Natural killer cell treated with Interleukin-12 subunit alpha and Interleukin-12 subunit beta and Interleukin-15 and Interleukin-18, amount 100 ng/mL, for 72 hours (primary cell): Measurements from ENCODE around the gene WDR89. TPM values are rescaled to one million over a fixed set of nuclear protein-coding genes. Genes with fewer than 3 reads are reported as not detected.
"Not testable (repeated sequence)": the region's sequence is repeated elsewhere in the genome, so short reads cannot be mapped to it uniquely, and the experiment has no call there.

Experiments
- ATAC-seq, 2 donors: fragments of 150-1000 bp; cut with Tn5 transposase in 1 of 2; sonication (Bioruptor Pico), chemical (Tn5 transposase) in 1 of 2; 2 replicates each; pipeline ENCODE4 v1.10.0; 2021
- DNase-seq: peaks from one replicate; pipeline ENCODE4 v3.0.0; 2022; ENCODE audit warnings: low spot score
- H3K27ac Mint-ChIP-seq, 2 donors: 1 replicate in 1 of 2; 2 replicates in 1 of 2; pipeline ENCODE4 v1.8.0; 2022; ENCODE audit warnings: mixed read lengths in 2 of 2, mild to moderate bottlenecking in 1 of 2, moderate library complexity in 1 of 2
- H3K27me3 Mint-ChIP-seq, 2 donors: 1 replicate in 1 of 2; 2 replicates in 1 of 2; pipeline ENCODE4 v1.8.0; 2022; ENCODE audit warnings: mixed read lengths in 2 of 2
- H3K36me3 Mint-ChIP-seq: one replicate; pipeline ENCODE4 v1.8.0; 2022; ENCODE audit warnings: mixed read lengths
- H3K4me1 Mint-ChIP-seq, 2 donors: 1 replicate in 1 of 2; 2 replicates in 1 of 2; pipeline ENCODE4 v1.8.0; 2022; ENCODE audit warnings: low read depth in 2 of 2, mixed read lengths in 2 of 2, mild to moderate bottlenecking in 1 of 2
- H3K4me3 Mint-ChIP-seq: one replicate; pipeline ENCODE4 v1.8.0; 2022; ENCODE audit warnings: mixed read lengths
- H3K9me3 Mint-ChIP-seq: 2 replicates; pipeline ENCODE4 v1.8.0; 2022; ENCODE audit warnings: mixed read lengths
- total RNA-seq, 2 donors: library from RNA; stranded (reverse); gene quantifications; one replicate each; pipeline ENCODE4 v1.2.3, GENCODE V29; 2022

WDR89 gene
- total RNA-seq, 2 donors from 2014 or later = 22.3 to 22.7 TPM

- ATAC-seq (no peak), DNase-seq (no peak)
- peaks cover 41% of the 10 kb centered on the region for H3K36me3 Mint-ChIP-seq
- no peak overlapping the region for H3K27ac Mint-ChIP-seq
- peaks cover 4 to 9% of the 10 kb centered on the region in 2 donors for H3K4me1 Mint-ChIP-seq
- no peaks in the 10 kb centered on the region for H3K27me3 Mint-ChIP-seq
- H3K4me3 Mint-ChIP-seq = no peak overlapping the region
- peaks cover 3% of the 10 kb centered on the region for H3K9me3 Mint-ChIP-seq
Measured at GRCh38 chr14:63598807-63599206, 42.9 kb downstream of the WDR89 start.

DNA sequence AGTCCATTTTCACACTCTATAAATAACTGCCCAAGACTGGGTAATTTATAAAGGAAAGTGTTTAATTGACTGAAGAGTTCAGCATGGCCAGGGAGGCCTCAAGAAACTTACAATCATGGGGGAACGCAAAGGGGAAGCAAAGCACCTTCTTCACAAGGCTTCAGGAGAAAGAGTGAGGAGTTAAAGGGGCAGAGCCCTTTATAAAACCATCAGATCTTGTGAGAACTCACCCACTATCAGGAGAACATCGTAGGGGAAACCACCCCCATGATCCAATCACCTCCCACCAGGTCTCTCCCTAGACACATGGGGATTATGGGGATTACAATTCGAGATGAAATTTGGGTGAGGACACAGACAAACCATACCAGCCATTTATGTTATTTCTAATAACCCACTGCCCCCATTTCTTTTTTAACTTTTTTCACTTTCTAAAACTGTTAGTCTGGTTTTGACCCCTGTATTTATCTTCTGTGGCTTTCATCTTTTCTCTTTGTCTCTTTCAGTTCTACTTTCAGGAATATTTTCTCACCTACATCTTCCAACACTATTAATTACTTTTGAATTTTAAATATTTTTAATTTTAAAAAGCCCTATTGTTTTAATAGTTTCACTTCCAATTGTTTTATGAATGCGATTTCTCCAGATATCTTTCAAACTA, 44.5 kb downstream of the WDR89 start:
- peaks cover 3% of the 10 kb centered on the region for H3K9me3 Mint-ChIP-seq
- DNase-seq = no peak
- peaks cover 0 to 2% of the 10 kb centered on the region in 2 donors for H3K4me1 Mint-ChIP-seq
- no peak overlapping the region for H3K27ac Mint-ChIP-seq
- H3K4me3 Mint-ChIP-seq = no peak overlapping the region
- no peak for ATAC-seq
- H3K27me3 Mint-ChIP-seq = no peaks in the 10 kb centered on the region
- H3K36me3 Mint-ChIP-seq = peaks cover 35% of the 10 kb centered on the region

GRCh38 chr14:63594455-63595372, 47.0 kb downstream of the WDR89 start:
- no peak overlapping the region for H3K27ac Mint-ChIP-seq
- peaks cover 35% of the 10 kb centered on the region for H3K36me3 Mint-ChIP-seq
- ATAC-seq = peak in 1 of 2 donors; percentile 24

DNA sequence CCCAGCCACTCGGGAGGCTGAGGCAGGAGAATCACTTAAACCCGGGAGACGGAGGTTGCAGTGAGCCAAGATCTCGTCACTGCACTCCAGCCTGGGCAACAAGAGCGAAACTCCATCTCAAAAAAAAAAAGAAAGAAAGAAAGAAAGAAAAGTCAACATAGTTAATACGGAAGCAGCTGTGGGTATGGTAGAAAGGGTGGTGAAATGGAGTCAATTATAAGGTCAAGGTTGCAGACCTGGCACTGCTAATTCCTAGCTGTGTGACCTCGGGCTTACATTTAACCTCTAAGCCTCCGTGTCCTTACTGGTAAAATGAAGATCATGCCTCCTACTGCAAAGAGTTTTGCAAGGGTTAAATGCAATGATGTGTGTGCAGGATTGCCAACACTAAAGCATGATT, 58.6 kb downstream of the WDR89 start:
- ATAC-seq, H3K36me3 Mint-ChIP-seq, H3K27ac Mint-ChIP-seq, H3K9me3 Mint-ChIP-seq, DNase-seq, H3K27me3 Mint-ChIP-seq, H3K4me3 Mint-ChIP-seq, H3K4me1 Mint-ChIP-seq: not testable (repeated sequence)

More at GRCh38 chr14:63594455-63595372, 47.0 kb downstream of the WDR89 start:
- DNase-seq = no peak
- Mint-ChIP-seq H3K4me3 (no peak overlapping the region), H3K27me3 (no peaks in the 10 kb centered on the region), H3K9me3 (peaks cover 3% of the 10 kb centered on the region), H3K4me1 (peaks cover 0 to 2% of the 10 kb centered on the region in 2 donors)

DNA sequence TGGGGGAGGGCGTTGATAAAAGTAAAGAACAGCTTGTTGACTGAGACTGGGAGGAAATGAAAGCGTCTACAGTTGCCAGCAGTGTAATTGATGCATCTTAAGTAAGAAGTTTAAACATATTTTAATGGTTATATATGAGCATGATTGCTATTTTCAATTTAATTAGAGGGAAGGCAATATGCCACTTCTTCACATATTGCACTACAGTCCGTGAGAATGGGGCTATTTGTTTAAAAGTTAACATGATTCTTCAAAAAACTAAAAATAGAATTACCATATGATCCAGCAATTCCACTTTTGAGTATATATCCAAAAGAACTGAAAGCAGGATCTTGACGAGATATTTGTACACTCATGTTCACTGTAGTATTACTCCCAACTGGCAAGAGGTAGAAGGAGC, 60.2 kb downstream of the WDR89 start:
- no peaks in the 10 kb centered on the region for H3K4me1 Mint-ChIP-seq
- no peak for ATAC-seq
- H3K27ac Mint-ChIP-seq = no peak overlapping the region

GRCh38 chr14:63578300-63578699, 63.4 kb downstream of the WDR89 start:
- Mint-ChIP-seq H3K9me3 (no peaks in the 10 kb centered on the region), H3K27me3 (no peaks in the 10 kb centered on the region), H3K4me3 (no peak overlapping the region), H3K36me3 (no peaks in the 10 kb centered on the region), H3K27ac (no peak overlapping the region), H3K4me1 (no peaks in the 10 kb centered on the region)
- DNase-seq (no peak), ATAC-seq (no peak)

More for the DNA sequence above, 60.2 kb downstream of the WDR89 start:
- Mint-ChIP-seq H3K36me3 (no peaks in the 10 kb centered on the region), H3K4me3 (no peak overlapping the region), H3K9me3 (no peaks in the 10 kb centered on the region), H3K27me3 (no peaks in the 10 kb centered on the region)
- DNase-seq = no peak

- H3K27me3 Mint-ChIP-seq = peaks cover 0 to 2% of the 10 kb centered on the region in 2 donors
- H3K4me3 Mint-ChIP-seq = no peak overlapping the region
- H3K27ac Mint-ChIP-seq = no peak overlapping the region
- ATAC-seq = no peak
- H3K4me1 Mint-ChIP-seq = no peaks in the 10 kb centered on the region
- H3K36me3 Mint-ChIP-seq = no peaks in the 10 kb centered on the region
- no peaks in the 10 kb centered on the region for H3K9me3 Mint-ChIP-seq
- DNase-seq = no peak
Measured at GRCh38 chr14:63573581-63573980, 68.1 kb downstream of the WDR89 start.

GRCh38 chr14:63565448-63565847, 76.2 kb downstream of the WDR89 start:
- peaks cover 0 to 3% of the 10 kb centered on the region in 2 donors for H3K4me1 Mint-ChIP-seq
- ATAC-seq (no peak), DNase-seq (no peak)
- H3K36me3 Mint-ChIP-seq = no peaks in the 10 kb centered on the region
- no peaks in the 10 kb centered on the region for H3K9me3 Mint-ChIP-seq
- no peak overlapping the region for H3K4me3 Mint-ChIP-seq
- peaks cover 0 to 9% of the 10 kb centered on the region in 2 donors for H3K27me3 Mint-ChIP-seq
- H3K27ac Mint-ChIP-seq = no peak overlapping the region

DNA sequence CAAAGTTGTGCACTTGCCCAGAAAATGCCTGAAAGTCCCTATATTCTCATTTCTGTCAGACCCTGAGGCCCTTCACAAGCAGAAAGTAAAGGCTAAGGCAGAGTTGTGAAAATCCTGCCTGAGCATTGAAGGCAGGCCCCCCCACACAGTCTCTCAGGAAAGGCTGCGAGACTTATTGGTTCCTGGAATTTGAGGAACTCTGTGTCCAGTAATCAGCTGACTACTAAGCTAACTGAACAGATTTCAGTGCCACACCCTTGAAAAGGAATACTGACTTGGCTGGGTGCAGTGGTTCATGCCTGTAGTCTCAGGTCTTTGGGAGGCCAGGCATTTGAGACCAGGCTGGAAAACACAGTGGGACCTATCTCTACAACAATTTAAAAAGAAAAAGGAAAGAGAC, 77.4 kb downstream of the WDR89 start:
- Mint-ChIP-seq H3K9me3 (no peaks in the 10 kb centered on the region), H3K4me3 (no peak overlapping the region)

DNA sequence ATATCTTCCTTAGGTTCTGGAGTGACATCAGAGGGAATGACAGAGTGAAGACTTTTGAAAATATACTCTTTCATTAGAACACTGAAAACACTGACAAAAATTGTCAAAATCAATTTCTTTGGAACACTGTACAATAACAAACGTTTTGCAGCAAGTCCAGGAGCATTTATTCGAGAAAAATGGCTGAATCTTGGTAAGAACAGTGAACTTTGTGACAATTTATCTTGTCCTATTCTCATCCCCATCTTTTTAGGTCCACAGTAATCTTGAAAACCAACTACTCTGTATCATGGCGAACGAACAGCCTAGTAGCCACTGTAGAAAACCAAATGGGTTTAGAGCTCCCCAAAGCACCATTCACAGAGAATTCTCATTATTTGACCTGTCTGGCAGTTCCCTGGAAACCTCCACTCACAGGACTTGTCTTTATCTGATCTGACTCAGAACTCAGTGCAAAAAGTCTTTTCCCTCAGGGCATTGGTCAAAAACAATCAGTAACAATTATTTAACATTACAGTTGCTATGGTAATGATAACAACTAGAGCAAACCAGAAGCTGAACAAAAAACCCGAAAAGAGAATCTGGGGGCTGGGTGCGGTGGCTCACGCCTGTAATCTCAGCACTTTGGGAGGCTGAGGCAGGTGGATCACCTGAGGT, 78.2 kb downstream of the WDR89 start:
- DNase-seq (no peak), ATAC-seq (no peak)
- Mint-ChIP-seq H3K36me3 (no peaks in the 10 kb centered on the region), H3K27ac (no peak overlapping the region), H3K4me3 (no peak overlapping the region), H3K4me1 (peaks cover 0 to 3% of the 10 kb centered on the region in 2 donors), H3K27me3 (peaks cover 0 to 12% of the 10 kb centered on the region in 2 donors), H3K9me3 (no peaks in the 10 kb centered on the region)

More for the DNA sequence above, 77.4 kb downstream of the WDR89 start:
- H3K4me1 Mint-ChIP-seq = peaks cover 0 to 3% of the 10 kb centered on the region in 2 donors
- H3K36me3 Mint-ChIP-seq = no peaks in the 10 kb centered on the region
- ATAC-seq (no peak), DNase-seq (no peak)
- H3K27me3 Mint-ChIP-seq = peaks cover 0 to 12% of the 10 kb centered on the region in 2 donors
- no peak overlapping the region for H3K27ac Mint-ChIP-seq

DNA sequence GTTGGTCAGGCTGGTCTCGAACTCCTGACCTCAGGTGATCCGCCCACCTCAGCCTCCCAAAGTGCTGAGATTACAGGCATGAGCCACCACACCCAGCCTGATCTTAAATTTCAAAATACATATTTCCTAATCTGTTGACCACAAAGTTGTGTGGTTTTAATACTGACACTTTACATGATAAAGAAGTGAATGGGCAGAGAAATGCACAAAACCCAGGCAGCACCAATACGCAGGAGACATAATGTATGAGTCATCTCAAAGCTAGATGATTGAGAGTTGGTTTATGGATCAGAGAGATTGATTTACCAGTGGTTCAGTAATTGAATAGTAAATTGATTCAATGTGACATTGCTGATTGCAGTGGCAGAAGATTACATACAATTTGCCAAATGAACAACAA, 79.3 kb downstream of the WDR89 start:
- H3K27ac Mint-ChIP-seq = no peak overlapping the region
- ATAC-seq = no peak

GRCh38 chr14:63555572-63555971, 86.1 kb downstream of the WDR89 start:
- no peak for ATAC-seq
- H3K27ac Mint-ChIP-seq = no peak overlapping the region
- DNase-seq = no peak
- no peak overlapping the region for H3K4me3 Mint-ChIP-seq
- no peaks in the 10 kb centered on the region for H3K4me1 Mint-ChIP-seq
- H3K27me3 Mint-ChIP-seq = peaks cover 0 to 2% of the 10 kb centered on the region in 2 donors
- H3K36me3 Mint-ChIP-seq = no peaks in the 10 kb centered on the region
- H3K9me3 Mint-ChIP-seq = no peaks in the 10 kb centered on the region

More for the DNA sequence above, 79.3 kb downstream of the WDR89 start:
- Mint-ChIP-seq H3K27me3 (peaks cover 0 to 12% of the 10 kb centered on the region in 2 donors), H3K4me3 (no peak overlapping the region), H3K4me1 (peaks cover 0 to 3% of the 10 kb centered on the region in 2 donors), H3K9me3 (no peaks in the 10 kb centered on the region), H3K36me3 (no peaks in the 10 kb centered on the region)
- DNase-seq = no peak

DNA sequence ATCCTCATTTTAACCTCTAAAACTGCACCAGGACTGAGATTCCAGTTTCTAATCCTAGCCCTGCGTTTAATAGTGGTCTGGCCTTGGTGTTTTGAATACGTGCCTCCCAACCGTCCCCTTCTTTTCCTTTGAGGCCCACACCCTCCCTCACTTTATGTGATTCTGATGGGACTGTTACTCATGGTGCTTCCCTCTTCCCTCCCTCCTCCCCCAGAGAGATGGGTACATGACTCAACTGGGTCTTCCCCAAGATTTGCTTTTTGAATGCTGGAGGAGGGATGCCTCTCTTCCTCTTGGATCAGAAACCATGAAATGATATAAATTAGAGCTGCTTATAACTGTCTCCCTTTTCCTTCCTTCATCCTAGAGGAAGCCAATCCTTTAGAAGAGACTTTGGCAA, 90.3 kb downstream of the WDR89 start:
- no peaks in the 10 kb centered on the region for H3K27me3 Mint-ChIP-seq
- H3K4me3 Mint-ChIP-seq = no peak overlapping the region
- H3K4me1 Mint-ChIP-seq = no peaks in the 10 kb centered on the region
- H3K9me3 Mint-ChIP-seq = no peaks in the 10 kb centered on the region
- no peak for DNase-seq
- H3K36me3 Mint-ChIP-seq = no peaks in the 10 kb centered on the region
- no peak for ATAC-seq
- H3K27ac Mint-ChIP-seq = no peak overlapping the region
